ENCODE data around the gene CST6.
A peak's percentile ranks its signal among the peaks of the same experiment; 100 is the strongest.
"Not testable (repeated sequence)": the region's sequence is repeated elsewhere in the genome, so short reads cannot be mapped to it uniquely, and the experiment has no call there.

Gene CST6

GRCh38 chr11:66016793-66017177 lies 5.0 kb downstream of the CST6 start:
- no peak for DNase-seq (ENCODE audit: extremely low read depth, low read depth)
- TF ChIP-seq CTCF (IDR thresholded peaks at IDR 0.05; ENCODE audit: low read depth, low read length), result no peak

- no peak for TF ChIP-seq CTCF (IDR thresholded peaks at IDR 0.05; ENCODE audit: low read depth, low read length)
- DNase-seq (ENCODE audit: extremely low read depth, low read depth), result no peak
These were observed 5.5 kb downstream of the CST6 start for GRCh38 chr11:66017321-66017720.

GRCh38 chr11:66020212-66020611 lies 8.4 kb downstream of the CST6 start:
- no peak for TF ChIP-seq CTCF (IDR thresholded peaks at IDR 0.05; ENCODE audit: low read depth, low read length)
- no peak for DNase-seq (ENCODE audit: extremely low read depth, low read depth)

GRCh38 chr11:66020618-66021357 lies 9.0 kb downstream of the CST6 start:
- no peak for DNase-seq (ENCODE audit: extremely low read depth, low read depth)

GRCh38 chr11:66022401-66023185 lies 10.8 kb downstream of the CST6 start:
- peak; percentile 90 for TF ChIP-seq CTCF (IDR thresholded peaks at IDR 0.05; ENCODE audit: low read depth, low read length)
- DNase-seq (ENCODE audit: extremely low read depth, low read depth), result no peak

More at GRCh38 chr11:66020618-66021357, 9.0 kb downstream of the CST6 start:
- TF ChIP-seq CTCF (IDR thresholded peaks at IDR 0.05; ENCODE audit: low read depth, low read length), result no peak

- not testable (repeated sequence) for DNase-seq (ENCODE audit: extremely low read depth, low read depth)
These were observed 11.3 kb downstream of the CST6 start for GRCh38 chr11:66023186-66023440.

GRCh38 chr11:66026017-66026529 lies 14.3 kb downstream of the CST6 start, which contains the start of gene CATSPER1:
Gene CATSPER1, minus strand, starts transcription at chr11:66026479. Its CDS starts 100 bp downstream, at chr11:66026379.
- no peak for DNase-seq (ENCODE audit: extremely low read depth, low read depth)
- TF ChIP-seq CTCF (IDR thresholded peaks at IDR 0.05; ENCODE audit: low read depth, low read length), result no peak
